C4-2B (cell line): Measurements from ENCODE around the gene GNAL.

ENCODE experiments used
- CTCF ChIP-seq: fragments of 450-650 bp; conservative IDR thresholded peaks from 2 replicates; pipeline ENCODE4 v1.5.1; 2017; ENCODE audit warnings: mild to moderate bottlenecking
- ZFX ChIP-seq: fragments of 450-650 bp; IDR thresholded peaks from 2 replicates; pipeline ENCODE4 v1.6.1; 2017

GRCh38 chr18:11739893-11740292, 50.8 kb downstream of the GNAL start:
- TF ChIP-seq CTCF: no peak
- TF ChIP-seq ZFX: no peak
